Stimulated activated CD8-positive, alpha-beta memory T cell treated with anti-CD3 and anti-CD28 coated beads, Interleukin-12 subunit alpha, Interleukin-12 subunit beta, amount 100 ng/mL, for 4 hours (primary cell): ENCODE data around the gene BLACAT1.
"Not testable (repeated sequence)": the region's sequence is repeated elsewhere in the genome, so short reads cannot be mapped to it uniquely, and the experiment has no call there.

Experiments
- DNase-seq: peaks from one replicate; pipeline ENCODE4 v3.0.0-alpha.2; 2020; ENCODE audit warnings: low read depth

The BLACAT1 gene

GRCh38 chr1:205417870-205418635, 37.8 kb downstream of the BLACAT1 start:
- no peak for DNase-seq

- no peak for DNase-seq
Measured at GRCh38 chr1:205416322-205416721, 39.5 kb downstream of the BLACAT1 start.

GRCh38 chr1:205410581-205411298, 45.1 kb downstream of the BLACAT1 start:
- no peak for DNase-seq

DNA sequence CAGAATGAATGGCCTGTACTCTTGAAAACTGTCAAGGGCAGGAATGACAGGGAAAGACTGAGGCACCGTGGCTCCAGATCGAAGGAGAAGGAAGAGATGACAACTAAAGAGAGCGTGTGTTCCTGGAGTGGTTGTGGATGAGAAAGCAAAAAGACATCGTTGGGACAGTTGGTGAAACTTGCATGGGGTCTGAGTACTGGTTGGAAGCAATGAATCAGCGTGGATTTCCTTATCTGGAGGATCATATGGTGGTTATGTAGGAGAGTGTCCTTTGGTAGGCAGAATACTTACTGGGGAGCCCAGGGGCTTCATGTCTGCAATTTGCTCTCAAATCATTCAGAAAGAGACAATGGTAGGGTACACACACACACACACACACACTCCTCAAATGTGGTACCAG, 47.9 kb downstream of the BLACAT1 start:
- DNase-seq, result no peak

GRCh38 chr1:205406252-205406651, 49.6 kb downstream of the BLACAT1 start:
- DNase-seq, result not testable (repeated sequence)
